Right renal pelvis (tissue), 4 donors: Measurements from ENCODE around the gene TMEM250. TPM values are rescaled to one million over a fixed set of nuclear protein-coding genes. Genes with fewer than 3 reads are reported as not detected.

ENCODE experiments used
- DNase-seq, 4 donors: peaks; one replicate each; pipeline ENCODE4 v3.0.0-alpha.2; 2013; ENCODE audit warnings: low read depth in 4 of 4, low spot score in 3 of 4, missing footprints in 1 of 4
- polyA plus RNA-seq, 4 donors: library from polyadenylated mRNA; unstranded; fragments of 120-200 nt; gene quantifications; one replicate each; pipeline ENCODE4 v1.2.1, GENCODE V29; 2013; ENCODE audit not compliant: insufficient read length in 4 of 4

The TMEM250 gene
- polyA plus RNA-seq, 4 donors, result 16.7 to 23.5 (median 18.3) TPM

- DNase-seq, result no peak
Measured at GRCh38 chr9:136133191-136133958, 14.7 kb upstream of the TMEM250 start.

- DNase-seq, result no peak
Measured at GRCh38 chr9:136132512-136133050, 13.9 kb upstream of the TMEM250 start.

DNA sequence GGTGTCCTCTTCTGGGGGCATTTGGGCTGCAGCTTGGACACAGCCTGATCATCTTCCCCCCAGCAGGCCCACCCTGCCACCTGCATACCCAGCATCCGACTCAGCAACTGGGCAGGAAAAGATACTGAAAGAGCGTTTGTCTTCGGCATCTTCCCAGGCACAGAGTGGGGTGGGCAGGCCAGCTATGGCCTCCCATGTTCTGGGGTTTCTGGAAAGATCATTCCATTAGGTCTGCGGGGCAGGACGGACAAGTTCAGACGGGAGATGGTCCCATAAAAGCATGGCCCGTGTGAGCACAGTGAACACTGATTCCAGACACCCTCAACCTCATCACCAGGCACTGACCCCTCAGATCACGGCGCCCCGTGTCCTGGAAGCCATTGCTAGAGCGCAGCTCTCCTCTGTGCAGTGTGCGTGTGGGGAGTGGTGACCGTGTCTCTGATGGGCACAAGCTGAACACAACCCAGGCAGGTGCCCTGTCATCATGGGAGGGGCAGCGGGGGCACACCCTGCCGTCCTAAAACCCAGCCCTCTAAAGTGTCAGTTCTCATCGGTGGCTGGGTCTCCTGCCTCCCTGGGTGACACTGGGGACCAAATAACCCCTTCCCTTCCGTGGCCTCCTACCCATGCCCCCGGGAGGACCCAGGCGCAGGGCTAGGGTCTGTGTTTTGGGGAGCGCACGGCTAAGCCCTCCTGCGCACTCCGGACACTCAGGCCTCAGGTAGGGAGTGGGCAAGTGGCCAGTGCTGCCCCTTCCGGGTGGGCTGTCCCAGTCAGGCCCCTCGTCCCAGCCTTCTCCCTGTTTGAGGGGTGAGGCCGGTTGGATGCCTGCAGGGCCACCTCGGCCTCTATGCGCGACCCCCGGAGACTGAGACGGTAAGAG is 13.2 kb upstream of the TMEM250 start:
- DNase-seq, result no peak

DNA sequence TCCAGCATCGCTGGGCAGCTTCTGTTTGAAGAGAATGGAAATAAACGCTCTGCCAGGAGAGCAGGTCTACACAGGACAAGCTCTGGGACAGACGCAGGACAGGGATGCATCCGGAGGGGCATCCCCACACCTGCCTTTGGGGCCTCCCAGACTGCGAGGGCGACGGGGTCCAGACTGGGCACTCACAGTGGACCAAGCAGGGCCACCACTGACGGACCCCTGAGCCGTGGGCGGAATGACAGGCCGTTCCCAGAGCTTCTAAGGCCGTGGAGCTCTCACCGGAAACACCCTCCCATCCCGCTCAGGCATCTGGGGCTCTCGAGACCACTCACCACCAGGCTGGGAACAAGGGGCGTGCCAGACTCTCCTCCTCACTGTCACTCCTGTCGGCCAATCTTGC is 10.5 kb upstream of the TMEM250 start:
- no peak for DNase-seq

DNA sequence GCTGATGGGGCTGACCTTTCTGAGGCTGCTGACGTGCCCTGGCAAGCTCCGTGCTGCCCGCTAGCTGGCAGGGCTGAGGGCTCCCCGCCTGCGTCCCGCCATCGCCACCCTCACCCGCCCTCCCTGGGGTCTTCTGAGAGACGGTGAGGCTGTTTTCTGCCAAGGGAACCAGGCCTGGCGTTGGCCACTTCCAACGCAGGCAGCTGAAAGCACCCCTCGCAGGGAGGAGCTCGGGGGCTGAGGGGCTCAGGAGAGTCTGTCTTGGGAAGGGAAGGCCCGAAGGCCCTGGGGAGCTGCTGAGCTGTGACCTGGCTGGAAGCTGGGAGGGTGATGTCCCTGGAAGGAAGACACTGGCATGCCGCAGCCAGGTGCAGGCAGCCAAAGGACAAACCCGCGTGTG is 9.8 kb upstream of the TMEM250 start:
- no peak for DNase-seq

DNA sequence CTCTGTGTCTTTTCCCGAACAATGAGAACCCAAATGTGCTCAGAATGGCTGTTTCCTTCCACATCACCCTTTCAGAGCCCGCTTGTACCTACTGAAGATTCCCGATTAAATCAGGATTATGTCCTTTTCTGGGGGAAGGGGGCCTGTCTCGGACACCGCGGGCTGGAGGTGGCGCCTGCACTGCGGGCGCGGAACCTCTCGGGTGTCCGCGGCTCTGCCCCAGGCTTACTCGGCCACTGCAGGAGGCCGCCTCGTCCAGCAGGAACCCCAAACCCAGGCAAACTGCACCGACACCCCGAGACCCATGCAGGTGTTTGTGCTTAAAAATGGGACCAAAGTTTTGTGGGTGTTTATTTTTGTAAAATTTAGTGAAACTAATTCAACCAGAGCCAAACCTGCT is 8.6 kb upstream of the TMEM250 start:
- DNase-seq, result no peak

DNA sequence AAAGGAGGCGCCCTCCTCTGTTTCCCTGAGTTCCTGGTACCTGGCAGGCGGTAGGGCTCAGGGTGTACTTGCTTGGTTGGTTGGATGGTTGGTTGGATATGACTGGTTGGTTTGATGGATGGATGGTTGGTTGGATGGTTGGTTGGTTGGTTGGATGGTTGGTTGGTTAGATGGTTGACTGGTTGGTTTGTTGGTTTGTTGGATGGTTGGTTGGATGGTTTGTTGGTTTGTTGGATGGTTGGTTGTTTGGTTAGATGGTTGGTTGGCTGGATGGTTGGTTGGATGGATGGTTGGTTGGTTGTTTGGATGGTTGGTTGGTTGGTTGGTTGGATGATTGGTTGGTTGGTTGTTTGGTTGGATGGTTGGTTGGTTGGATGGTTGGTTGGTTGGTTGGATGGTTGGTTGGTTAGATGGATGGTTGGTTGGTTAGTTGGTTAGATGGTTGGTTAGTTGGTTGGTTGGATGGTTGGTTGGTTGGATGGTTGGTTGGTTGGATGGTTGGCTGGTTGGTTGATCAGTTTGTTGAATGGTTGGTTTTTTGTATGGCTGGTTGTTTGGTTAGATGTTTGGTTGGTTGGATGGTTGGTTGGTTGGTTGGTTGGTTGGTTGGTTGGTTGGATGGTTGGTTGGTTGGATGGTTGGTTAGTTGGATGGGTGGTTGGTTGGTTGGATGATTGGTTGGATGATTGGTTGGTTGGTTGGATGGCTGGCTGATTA is 6.5 kb upstream of the TMEM250 start:
- DNase-seq, result no peak

- DNase-seq, result no peak
Measured at GRCh38 chr9:136122425-136123383, 4.0 kb upstream of the TMEM250 start.

GRCh38 chr9:136121801-136122200 is 3.1 kb upstream of the TMEM250 start:
- no peak for DNase-seq

GRCh38 chr9:136120438-136120844 is 1.8 kb upstream of the TMEM250 start:
- no peak for DNase-seq

DNA sequence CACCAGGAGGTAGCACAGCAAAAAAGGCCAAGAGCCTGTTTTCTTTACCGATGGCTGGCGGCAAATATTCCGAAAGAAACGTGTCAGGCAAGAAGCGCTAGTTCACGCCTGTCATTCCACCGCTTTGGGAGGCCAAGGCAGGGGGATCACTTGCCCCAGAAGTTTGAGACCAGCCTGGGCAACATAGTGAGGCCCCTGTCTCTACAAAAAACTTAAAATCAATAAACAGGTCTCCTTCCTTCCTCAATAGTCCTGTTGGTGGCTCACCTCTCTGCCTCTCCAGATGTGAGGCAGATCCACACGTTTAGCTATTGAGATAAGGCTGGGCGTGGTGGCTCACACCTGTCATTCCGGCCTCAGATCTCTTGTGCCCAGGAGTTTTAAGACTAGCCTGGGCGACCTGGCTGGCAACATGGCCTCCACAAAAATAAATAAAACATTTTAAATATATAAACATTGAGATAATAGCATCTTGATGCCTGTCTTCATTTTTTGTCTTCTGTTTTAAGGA is 1.3 kb upstream of the TMEM250 start:
- DNase-seq, result no peak

- no peak for DNase-seq
Measured at GRCh38 chr9:136119061-136119882, 597 bp upstream of the TMEM250 start.

GRCh38 chr9:136117916-136118319 is 757 bp downstream of the TMEM250 start:
- DNase-seq, result no peak

GRCh38 chr9:136117291-136117915 is 1.3 kb downstream of the TMEM250 start:
- DNase-seq, result no peak

GRCh38 chr9:136116360-136117098 is 2.1 kb downstream of the TMEM250 start:
- DNase-seq, result no peak

DNA sequence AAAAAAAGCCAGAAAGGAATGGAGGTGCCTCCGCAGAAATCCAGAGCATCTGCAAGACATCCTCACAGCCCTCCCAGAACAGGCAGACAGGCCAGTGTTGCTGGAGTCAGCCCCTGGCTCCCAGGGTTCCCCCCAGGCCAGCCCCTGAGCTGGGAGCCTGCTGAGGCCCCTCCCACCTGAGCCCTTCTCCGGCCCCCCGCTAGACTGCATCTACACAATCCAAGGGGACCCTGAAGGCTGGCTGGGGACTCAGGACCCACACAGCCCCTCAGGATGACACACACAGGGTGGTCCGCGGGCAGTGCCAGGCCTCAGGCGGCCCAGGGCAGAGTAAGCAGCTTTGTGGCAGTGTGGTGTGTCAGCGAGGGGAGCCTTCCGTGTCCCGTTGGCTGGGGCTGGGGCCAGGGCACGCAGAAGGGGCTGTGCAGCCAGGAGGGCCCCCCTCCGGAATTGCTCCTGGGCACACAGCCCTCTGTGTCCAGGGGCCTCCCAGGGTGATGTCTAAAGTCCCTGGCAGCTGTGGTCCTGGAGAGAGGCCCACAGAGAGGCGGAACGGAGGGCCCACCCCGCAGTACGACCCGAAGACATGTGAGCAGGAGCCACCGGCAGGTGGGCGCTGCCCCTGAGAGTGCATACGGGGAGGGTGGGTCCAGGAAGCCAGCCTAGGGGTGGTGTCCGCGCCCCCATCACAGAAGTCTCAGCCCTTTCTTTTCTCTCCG is 2.9 kb downstream of the TMEM250 start:
- no peak for DNase-seq

DNA sequence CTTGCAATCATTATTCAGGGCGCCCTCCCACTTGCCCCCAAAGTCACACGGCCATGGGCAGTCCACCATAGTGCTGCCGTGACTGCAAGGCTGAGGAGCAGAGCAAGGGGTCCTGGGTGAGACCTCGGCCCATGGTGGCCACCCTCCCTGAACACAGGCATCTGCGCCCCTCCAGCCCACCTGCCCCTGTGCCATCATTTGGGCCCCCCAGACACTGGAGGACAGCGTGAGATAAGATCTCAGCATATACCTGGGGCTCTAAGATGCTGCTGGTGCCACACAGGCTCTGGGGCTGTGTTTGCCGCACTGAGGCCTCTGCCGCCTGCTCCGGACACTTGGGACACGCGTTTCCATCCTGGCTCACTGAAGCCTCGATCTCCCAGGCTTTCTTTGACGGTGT is 3.5 kb downstream of the TMEM250 start:
- DNase-seq, result no peak
